ENCODE data around the gene FASTKD2. TPM values are rescaled to one million over a fixed set of nuclear protein-coding genes. Genes with fewer than 3 reads are reported as not detected.

Gene FASTKD2
- total RNA-seq, result 24.0 and 25.0 TPM in 2 replicates

DNA sequence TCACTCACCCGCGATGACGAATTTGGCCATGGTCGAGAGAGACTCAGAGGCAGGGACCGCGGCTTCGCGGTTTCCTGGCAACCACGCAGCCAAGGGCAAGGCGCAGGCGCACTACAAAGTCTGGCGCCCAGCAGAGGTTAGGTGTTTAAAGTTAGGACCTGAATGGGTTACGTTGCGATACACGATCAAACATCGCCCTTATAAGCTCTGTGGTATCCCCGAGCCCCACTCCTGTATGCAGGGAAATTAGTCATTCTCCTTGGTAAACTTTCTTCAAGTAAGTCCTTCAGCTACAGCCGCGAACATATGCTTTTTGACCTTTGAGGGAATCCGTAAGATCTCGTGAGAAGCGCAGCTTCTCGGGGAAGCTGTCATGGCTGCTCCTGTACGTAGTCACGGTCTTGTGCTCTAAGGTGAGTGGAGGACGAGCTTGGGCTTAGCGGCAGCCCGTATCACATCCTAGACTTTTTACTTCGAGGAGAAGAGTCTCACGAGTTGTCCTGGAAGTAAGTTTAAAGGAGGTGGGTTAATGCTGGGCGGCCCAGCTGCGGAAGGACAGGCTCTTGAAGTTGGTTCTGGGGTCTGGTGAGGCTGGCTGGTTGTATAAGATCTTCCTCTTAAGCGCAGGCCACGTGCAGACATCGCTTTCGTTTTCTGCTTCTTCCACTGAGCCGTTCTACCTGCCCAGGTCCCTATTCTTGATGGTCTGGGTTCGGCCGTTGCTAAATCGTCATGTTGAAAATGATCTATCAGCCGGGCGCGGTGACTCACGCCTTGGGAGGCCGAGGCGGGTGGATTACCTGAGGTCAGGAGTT lies at the start of gene FASTKD2, which contains the start of gene MDH1B:
Gene FASTKD2, plus strand, starts transcription at position 365 of the 815 bp plus-strand sequence. CDS start 1,088 bp downstream, outside the sequence.
Gene MDH1B, minus strand, starts transcription at position 87 of the 815 bp plus-strand sequence. Its CDS starts 57 bp downstream, at position 30.
- intact Hi-C loops (cut with micrococcal nuclease), result loop anchor here (1.0 to 5.0 kb wide), 17 partner anchors 16 to 1501 kb away; partner anchors contain the start of genes CCNYL1, CREB1, EEF1B2 and INO80D

GRCh38 chr2:206716623-206717022 lies 48.8 kb upstream of the FASTKD2 start:
- intact Hi-C loops (cut with micrococcal nuclease), result no loop called here

GRCh38 chr2:206718296-206718695 lies 47.1 kb upstream of the FASTKD2 start, which contains the start of gene DYTN:
TSS of gene DYTN (minus strand) at chr2:206718396. CDS start at chr2:206718279, 117 bp downstream.
- intact Hi-C loops (cut with micrococcal nuclease), result no loop called here

- intact Hi-C loops (cut with micrococcal nuclease), result no loop called here
Observed at GRCh38 chr2:206721256-206721920, 44.0 kb upstream of the FASTKD2 start.

- intact Hi-C loops (cut with micrococcal nuclease), result no loop called here
Observed at GRCh38 chr2:206723288-206723687, 42.1 kb upstream of the FASTKD2 start.

GRCh38 chr2:206727287-206727686 lies 38.1 kb upstream of the FASTKD2 start:
- intact Hi-C loops (cut with micrococcal nuclease), result no loop called here

DNA sequence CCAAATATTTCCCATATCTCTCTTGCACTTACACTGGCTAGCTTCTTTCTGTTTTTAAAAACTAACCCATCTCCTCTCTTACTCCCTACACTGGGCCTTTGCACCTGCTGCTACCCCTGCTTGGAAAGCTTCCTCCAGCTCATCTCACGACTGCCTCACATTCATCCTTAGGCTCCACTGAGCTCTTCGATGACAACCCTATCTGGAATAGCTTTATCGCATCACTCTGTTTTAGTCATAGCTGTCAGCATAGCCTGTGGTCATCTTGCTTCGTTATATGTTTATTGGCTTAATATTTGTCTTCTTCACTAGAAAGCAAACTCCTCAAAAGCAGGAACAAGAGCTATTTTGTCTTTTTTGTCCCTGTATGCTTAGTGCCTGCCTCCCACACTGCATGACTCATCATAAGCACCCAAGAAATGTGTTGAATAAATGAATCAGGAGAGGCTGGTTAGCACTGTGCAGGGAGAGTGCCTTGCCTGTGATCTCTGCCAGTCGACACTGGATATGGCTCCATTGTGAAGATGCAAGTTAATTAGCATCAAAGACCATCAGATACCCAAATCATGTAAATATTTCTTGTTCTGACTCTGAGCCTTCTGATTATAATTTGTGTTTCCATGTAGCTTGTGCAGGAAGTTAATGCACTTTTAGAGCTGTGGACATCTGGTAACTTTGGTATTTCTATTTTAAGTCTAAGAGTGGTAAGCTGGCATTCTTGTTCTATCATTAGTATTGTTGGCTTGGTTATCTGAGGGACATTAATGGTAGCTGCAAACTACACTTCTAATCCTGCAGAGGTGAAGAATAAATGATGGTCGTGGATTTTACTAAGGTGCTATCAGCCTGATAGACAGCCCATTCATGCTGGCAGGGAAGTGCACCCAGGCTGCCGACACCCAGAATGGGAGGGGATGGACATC lies 36.9 kb upstream of the FASTKD2 start:
- intact Hi-C loops (cut with micrococcal nuclease), result no loop called here

DNA sequence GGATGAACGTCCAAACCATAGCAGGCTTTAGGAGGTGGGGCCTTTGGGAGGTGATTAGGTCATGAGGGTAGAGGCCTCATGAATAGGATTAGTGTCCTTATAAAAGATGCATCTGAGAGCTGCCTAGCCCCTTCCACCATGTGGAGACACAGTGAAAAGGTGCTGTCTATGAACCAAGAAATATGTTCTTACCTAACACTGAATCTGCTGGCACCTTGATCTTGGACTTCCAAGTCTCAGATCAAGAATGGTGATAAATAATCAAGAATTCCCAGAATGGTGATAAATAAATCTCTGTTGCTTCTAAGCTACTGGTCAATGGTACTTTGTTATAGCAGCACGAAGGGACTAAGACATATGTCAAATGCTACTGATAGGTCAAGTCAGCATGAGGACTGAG lies 32.1 kb upstream of the FASTKD2 start:
- intact Hi-C loops (cut with micrococcal nuclease), result no loop called here

GRCh38 chr2:206736935-206737334 lies 28.5 kb upstream of the FASTKD2 start:
- intact Hi-C loops (cut with micrococcal nuclease), result no loop called here

DNA sequence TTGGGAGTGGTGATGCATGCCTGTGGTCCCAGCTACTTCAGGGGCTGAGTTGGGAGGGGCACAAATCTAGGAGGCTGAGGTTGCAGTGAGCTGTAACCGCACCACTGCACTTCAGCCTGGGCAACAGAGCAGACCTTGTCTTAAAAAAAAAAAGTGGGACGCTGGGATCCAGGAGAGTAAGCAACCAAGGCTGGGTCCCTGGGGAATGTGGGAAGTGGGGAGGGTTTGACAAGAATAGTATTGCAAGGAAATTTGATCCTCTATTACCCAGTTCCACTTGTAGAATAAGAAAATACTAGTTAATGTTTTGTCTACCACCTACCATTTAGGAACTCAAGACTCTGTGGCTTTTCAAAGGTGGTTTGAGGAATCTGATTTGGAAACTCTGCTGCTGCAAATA lies 26.1 kb upstream of the FASTKD2 start:
- intact Hi-C loops (cut with micrococcal nuclease), result no loop called here

DNA sequence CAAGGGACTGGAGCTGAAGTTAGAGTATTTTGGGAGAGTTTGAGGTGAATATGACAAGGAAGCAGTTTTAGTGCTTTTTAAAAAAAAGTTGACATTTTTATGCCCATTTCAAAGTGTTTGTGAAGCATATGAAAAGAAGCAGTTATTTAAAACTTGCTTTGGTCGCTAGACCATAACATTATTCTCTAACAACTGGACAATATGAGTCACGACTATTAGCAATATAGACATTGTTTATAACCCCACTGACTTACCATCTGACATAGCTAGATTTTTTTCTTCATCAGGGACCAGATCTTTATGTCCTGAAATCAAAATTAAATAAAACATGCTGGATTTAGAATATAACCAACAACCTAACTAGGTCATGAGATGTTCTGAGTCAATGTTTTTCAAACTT lies 24.6 kb upstream of the FASTKD2 start:
- intact Hi-C loops (cut with micrococcal nuclease), result no loop called here

DNA sequence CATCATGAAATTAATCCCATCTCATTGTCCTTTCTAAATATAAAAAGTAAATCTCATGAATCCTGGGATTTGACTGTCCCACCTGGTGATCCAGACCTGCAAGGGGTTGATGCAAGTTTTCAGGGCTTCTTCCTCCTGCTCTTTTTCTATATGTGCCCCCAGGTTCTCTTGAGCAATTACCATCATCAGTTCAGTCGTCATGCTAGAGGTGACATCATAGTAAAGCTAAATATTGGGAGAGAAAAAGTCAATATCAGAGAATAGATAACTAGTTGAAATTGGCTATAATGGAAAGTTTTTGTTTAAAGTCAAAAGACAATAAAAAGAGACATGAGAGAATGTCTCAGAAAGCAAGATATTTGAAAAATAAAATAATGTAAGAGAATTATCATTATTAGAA lies 8.6 kb upstream of the FASTKD2 start:
- intact Hi-C loops (cut with micrococcal nuclease), result no loop called here

DNA sequence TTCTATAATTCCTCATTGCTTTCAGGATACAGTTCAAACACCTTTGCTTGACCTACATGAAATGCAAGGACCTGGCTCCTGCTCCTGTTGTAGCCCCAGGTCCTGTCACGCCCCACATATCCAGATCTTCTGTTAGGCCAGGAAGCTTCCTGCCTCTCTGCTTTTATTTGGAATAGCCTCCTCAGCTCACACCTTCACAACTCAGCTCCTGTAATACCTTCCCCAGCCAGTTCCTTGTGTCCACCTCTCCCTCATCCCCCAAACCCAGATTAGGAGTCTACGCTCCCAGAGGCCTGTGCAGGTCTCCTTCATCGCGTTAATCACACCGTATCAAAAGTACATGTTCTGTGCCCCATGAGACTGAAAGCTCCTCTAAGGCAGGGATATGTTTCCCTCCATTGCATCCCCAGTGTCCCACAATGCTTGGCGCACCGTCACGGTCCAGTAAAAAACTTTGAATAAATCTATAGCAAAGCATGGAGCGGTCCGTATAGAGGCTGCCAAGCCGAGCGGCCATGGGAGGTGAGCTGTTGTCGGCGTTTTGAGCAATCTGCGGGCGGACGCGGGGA lies 649 bp upstream of the FASTKD2 start:
- intact Hi-C loops (cut with micrococcal nuclease), result loop anchor here (1.0 to 5.0 kb wide), 17 partner anchors 17 to 1502 kb away; partner anchors contain the start of genes CCNYL1, CREB1, EEF1B2 and INO80D

DNA sequence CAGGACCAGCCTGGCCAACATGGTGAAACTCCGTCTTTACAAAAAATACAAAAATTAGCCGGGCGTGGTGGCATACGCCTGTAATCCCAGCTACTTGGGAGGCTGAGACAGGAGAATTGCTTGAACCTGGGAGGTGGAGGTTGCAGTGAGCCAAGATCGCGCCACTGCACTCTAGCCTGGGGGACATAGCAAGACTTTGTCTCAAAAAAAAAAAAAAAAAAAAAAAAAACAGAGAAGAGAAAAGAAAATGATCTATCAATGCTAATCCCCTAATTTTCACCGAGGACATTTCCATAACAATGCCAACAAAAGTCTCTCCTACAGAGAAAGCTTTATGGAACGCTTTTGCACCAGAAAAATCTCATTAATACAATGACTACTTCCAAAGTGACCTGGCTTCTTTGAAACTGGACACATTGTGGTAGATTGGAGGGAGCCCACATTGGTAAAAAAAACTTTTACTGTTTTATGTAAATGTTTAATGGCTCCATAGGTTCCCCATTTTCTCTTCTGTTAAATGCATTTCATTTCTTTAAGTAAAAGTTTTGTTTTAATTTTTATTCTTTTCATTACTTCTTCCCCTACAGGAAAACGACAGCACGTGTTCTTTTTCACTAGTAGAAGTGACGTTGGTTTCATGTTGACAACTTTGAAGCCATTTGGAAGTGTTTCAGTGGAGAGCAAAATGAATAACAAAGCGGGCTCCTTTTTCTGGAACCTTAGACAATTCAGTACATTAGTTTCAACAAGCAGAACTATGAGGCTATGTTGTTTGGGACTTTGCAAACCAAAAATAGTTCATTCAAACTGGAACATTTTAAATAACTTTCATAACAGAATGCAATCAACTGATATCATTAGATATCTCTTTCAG lies 888 bp downstream of the FASTKD2 start:
- intact Hi-C loops (cut with micrococcal nuclease), result loop anchor here (5.0 kb wide), 2 partner anchors 74 to 1486 kb away; no protein-coding TSS in a partner anchor

GRCh38 chr2:206774871-206775270 lies 9.5 kb downstream of the FASTKD2 start:
- intact Hi-C loops (cut with micrococcal nuclease), result no loop called here

- intact Hi-C loops (cut with micrococcal nuclease), result no loop called here
Observed at GRCh38 chr2:206776432-206776831, 11.0 kb downstream of the FASTKD2 start.

DNA sequence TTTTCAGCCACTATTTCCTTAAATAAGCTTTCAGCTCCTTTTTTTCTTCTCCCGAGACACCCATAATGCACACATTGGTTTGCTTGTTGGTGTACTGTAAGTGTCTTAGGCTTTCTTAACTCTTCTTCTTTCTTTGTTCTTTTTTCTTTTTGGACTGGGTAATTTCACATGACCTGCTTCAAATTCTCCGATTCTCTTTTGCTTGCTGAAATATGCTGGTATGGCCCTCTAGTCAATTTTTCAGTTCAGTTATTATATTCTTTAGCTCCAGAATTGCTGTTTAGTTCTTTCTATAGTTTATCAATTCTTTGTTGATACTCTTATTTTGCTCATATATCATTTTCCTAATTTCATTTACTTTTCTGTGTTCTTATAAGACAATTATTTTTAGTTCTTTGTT lies 15.3 kb downstream of the FASTKD2 start:
- intact Hi-C loops (cut with micrococcal nuclease), result loop anchor here (1.0 to 2.0 kb wide), 4 partner anchors 15 to 388 kb away; partner anchors contain the start of genes FASTKD2 and MDH1B

GRCh38 chr2:206783718-206784117 lies 18.3 kb downstream of the FASTKD2 start:
- intact Hi-C loops (cut with micrococcal nuclease), result no loop called here

GRCh38 chr2:206784559-206785353 lies 19.4 kb downstream of the FASTKD2 start:
- intact Hi-C loops (cut with micrococcal nuclease), result no loop called here
